ENCODE measurements around the gene RELB.

The RELB gene

GRCh38 chr19:45001087-45001739, at the start of gene RELB:
TSS of gene RELB (plus strand) at chr19:45001464. CDS start at chr19:45001580, 116 bp downstream.
- H3K27ac ChIP-seq (ENCODE audit: low read depth, low read length): peak within 1 kb of the TSS; percentile 97
- H3K4me3 ChIP-seq (ENCODE audit: insufficient read depth, low read length, poor library complexity, severe bottlenecking): peak within 1 kb of the TSS; percentile 98
- peak within 1 kb of the TSS; percentile 70 for H3K4me2 ChIP-seq (ENCODE audit: low read depth, low read length, poor library complexity, severe bottlenecking)
- peaks cover under 1% of the 10 kb centered on the region; the same call in 1 of the 2 replicates for H3K36me3 ChIP-seq (ENCODE audit: low read length)
- peaks cover 20% of the 10 kb centered on the region for H3K79me2 ChIP-seq (ENCODE audit: insufficient read depth, low read length)
- H3F3A ChIP-seq (ENCODE audit: insufficient read depth): peaks cover 29% of the 10 kb centered on the region
- no peaks in the 10 kb centered on the region for H3K9me2 ChIP-seq (replicated peaks; ENCODE audit: insufficient read depth, low read length)
- peak within 1 kb of the TSS; percentile 98 for H3K9ac ChIP-seq (ENCODE audit: low read length)
- TF ChIP-seq EZH2phosphoT487 (conservative IDR thresholded peaks at IDR 0.05; ENCODE audit: low read length) (no peak), CTCF (IDR thresholded peaks at IDR 0.05; ENCODE audit: insufficient read depth, low read length, poor library complexity, severe bottlenecking) (no peak)
- no peaks in the 10 kb centered on the region for H3K27me3 ChIP-seq (ENCODE audit: low read length)
- H4K20me1 ChIP-seq (ENCODE audit: low read depth, low read length): no peaks in the 10 kb centered on the region
- no peaks in the 10 kb centered on the region for H3K9me3 ChIP-seq (ENCODE audit: insufficient read depth, low read length)
- H2AFZ ChIP-seq (ENCODE audit: low read depth, low read length, severe bottlenecking): no peak within 1 kb of the TSS

GRCh38 chr19:44954278-44954648, 47.0 kb upstream of the RELB start:
- peak overlapping the region; percentile 77 for H3K4me2 ChIP-seq (ENCODE audit: low read depth, low read length, poor library complexity, severe bottlenecking)
- no peaks in the 10 kb centered on the region for H3K36me3 ChIP-seq (ENCODE audit: low read length)
- peak overlapping the region; percentile 86 for H2AFZ ChIP-seq (ENCODE audit: low read depth, low read length, severe bottlenecking)
- no peaks in the 10 kb centered on the region for H3K9me3 ChIP-seq (ENCODE audit: insufficient read depth, low read length)
- H3F3A ChIP-seq (ENCODE audit: insufficient read depth): peaks cover 10% of the 10 kb centered on the region
- TF ChIP-seq CTCF (IDR thresholded peaks at IDR 0.05; ENCODE audit: insufficient read depth, low read length, poor library complexity, severe bottlenecking) (no peak), EZH2phosphoT487 (conservative IDR thresholded peaks at IDR 0.05; ENCODE audit: low read length) (no peak)
- H3K79me2 ChIP-seq (ENCODE audit: insufficient read depth, low read length): peaks cover 49% of the 10 kb centered on the region
- H3K9ac ChIP-seq (ENCODE audit: low read length): peak overlapping the region; percentile 85
- H3K4me3 ChIP-seq (ENCODE audit: insufficient read depth, low read length, poor library complexity, severe bottlenecking): peak overlapping the region; percentile 99
- no peaks in the 10 kb centered on the region for H3K27me3 ChIP-seq (ENCODE audit: low read length)
- no peaks in the 10 kb centered on the region for H4K20me1 ChIP-seq (ENCODE audit: low read depth, low read length)
- H3K9me2 ChIP-seq (replicated peaks; ENCODE audit: insufficient read depth, low read length): no peaks in the 10 kb centered on the region
- H3K27ac ChIP-seq (ENCODE audit: low read depth, low read length): peak overlapping the region; percentile 85

- no peaks in the 10 kb centered on the region for H3K27me3 ChIP-seq (ENCODE audit: low read length)
- peak within 1 kb of the TSS; percentile 86 for H2AFZ ChIP-seq (ENCODE audit: low read depth, low read length, severe bottlenecking)
- peak within 1 kb of the TSS; percentile 85 for H3K27ac ChIP-seq (ENCODE audit: low read depth, low read length)
- no peaks in the 10 kb centered on the region for H4K20me1 ChIP-seq (ENCODE audit: low read depth, low read length)
- no peaks in the 10 kb centered on the region for H3K9me2 ChIP-seq (replicated peaks; ENCODE audit: insufficient read depth, low read length)
- no peaks in the 10 kb centered on the region for H3K36me3 ChIP-seq (ENCODE audit: low read length)
- TF ChIP-seq EZH2phosphoT487 (conservative IDR thresholded peaks at IDR 0.05; ENCODE audit: low read length) (no peak), CTCF (IDR thresholded peaks at IDR 0.05; ENCODE audit: insufficient read depth, low read length, poor library complexity, severe bottlenecking) (no peak)
- peaks cover 10% of the 10 kb centered on the region for H3F3A ChIP-seq (ENCODE audit: insufficient read depth)
- H3K9ac ChIP-seq (ENCODE audit: low read length): peak within 1 kb of the TSS; percentile 85
- H3K4me3 ChIP-seq (ENCODE audit: insufficient read depth, low read length, poor library complexity, severe bottlenecking): peak within 1 kb of the TSS; percentile 99
- peak within 1 kb of the TSS; percentile 77 for H3K4me2 ChIP-seq (ENCODE audit: low read depth, low read length, poor library complexity, severe bottlenecking)
- peaks cover 55% of the 10 kb centered on the region for H3K79me2 ChIP-seq (ENCODE audit: insufficient read depth, low read length)
- H3K9me3 ChIP-seq (ENCODE audit: insufficient read depth, low read length): no peaks in the 10 kb centered on the region
Observed at GRCh38 chr19:44954649-44955504, 46.4 kb upstream of the RELB start, which contains the start of gene CLPTM1. TSS of gene CLPTM1 (plus strand) at chr19:44955380. CDS start at chr19:44955396, 16 bp downstream.
